Measurements from ENCODE around the gene WNT7B. TPM values are rescaled to one million over a fixed set of nuclear protein-coding genes. Genes with fewer than 3 reads are reported as not detected.
A peak's percentile ranks its signal among the peaks of the same experiment; 100 is the strongest.

WNT7B gene
- total and polyA plus RNA-seq, 8 donors, result 0.06 to 2.0 TPM; not detected in 6

- DNase-seq, result no peak
- H3K27me3 ChIP-seq, result no peaks in the 10 kb centered on the region
- H3K9me3 ChIP-seq, result peaks cover 0 to under 1% (median 0%) of the 10 kb centered on the region in 4 donors
- WGBS, 5 donors, result 77 to 88% (median 83%) methylated on average over 17 to 19 of the region's 19 CpGs
- no peaks in the 10 kb centered on the region for H3K36me3 ChIP-seq
- no peak overlapping the region for H3K4me3 ChIP-seq
- intact Hi-C loops (cut with DNase I; ENCODE audit: low total_unique reads), result loop anchor here (5.0 kb wide), 1 partner anchor 113 kb away; no protein-coding TSS in a partner anchor
- H3K4me1 ChIP-seq, result peaks cover 27 to 61% (median 43%) of the 10 kb centered on the region in 4 donors
- no peak overlapping the region for H3K27ac ChIP-seq
- TF ChIP-seq POLR2A (IDR thresholded peaks at IDR 0.05), result no peak
- TF ChIP-seq, protein P1, sequence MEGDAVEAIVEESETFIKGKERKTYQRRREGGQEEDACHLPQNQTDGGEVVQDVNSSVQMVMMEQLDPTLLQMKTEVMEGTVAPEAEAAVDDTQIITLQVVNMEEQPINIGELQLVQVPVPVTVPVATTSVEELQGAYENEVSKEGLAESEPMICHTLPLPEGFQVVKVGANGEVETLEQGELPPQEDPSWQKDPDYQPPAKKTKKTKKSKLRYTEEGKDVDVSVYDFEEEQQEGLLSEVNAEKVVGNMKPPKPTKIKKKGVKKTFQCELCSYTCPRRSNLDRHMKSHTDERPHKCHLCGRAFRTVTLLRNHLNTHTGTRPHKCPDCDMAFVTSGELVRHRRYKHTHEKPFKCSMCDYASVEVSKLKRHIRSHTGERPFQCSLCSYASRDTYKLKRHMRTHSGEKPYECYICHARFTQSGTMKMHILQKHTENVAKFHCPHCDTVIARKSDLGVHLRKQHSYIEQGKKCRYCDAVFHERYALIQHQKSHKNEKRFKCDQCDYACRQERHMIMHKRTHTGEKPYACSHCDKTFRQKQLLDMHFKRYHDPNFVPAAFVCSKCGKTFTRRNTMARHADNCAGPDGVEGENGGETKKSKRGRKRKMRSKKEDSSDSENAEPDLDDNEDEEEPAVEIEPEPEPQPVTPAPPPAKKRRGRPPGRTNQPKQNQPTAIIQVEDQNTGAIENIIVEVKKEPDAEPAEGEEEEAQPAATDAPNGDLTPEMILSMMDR (IDR thresholded peaks at IDR 0.05), result no peak
- TF ChIP-seq EP300 (IDR thresholded peaks at IDR 0.05), result no peak
- TF ChIP-seq POLR2AphosphoS5 (IDR thresholded peaks at IDR 0.05), result no peak
Measured at GRCh38 chr22:46004105-46004866, 27.3 kb upstream of the WNT7B start.

DNA sequence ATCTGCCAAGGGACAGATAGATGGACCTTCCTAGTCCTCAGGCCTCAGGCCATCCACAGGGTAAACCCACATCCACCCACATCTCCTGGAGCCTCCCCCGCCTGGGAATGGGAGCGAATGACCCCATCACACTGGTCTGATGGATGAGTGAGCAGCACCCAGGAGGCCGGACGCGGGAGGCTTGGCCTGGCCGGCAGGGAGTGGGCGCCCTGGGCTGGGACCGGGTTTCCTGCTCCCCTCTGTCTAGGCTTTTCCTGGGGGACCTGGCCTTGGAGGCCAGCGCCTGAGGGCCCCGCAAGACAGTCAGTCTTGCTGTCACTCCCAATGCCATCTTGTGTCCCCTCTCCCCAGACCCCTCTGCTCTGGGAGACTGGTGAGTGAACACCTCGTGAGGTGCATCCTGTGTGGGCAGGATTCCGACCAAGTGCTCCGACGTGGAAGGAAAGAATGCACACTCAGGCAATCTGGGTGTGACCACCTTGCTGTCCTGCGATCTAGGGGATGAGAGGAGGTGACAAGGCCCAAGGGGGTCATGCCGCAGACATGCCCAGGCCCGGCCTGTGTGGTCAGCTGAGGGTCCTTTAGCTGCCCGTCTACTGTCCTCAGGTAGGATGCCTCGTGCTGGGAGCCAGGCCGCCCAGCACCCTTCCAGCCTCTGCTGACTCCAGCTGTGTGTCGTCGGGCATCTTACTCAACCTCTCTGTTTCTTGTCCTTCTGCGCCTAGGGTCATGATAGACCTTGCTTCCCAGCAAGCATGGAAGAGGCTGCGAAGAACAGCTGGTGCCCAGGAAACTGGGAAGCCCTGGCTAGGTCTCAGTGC, 26.5 kb upstream of the WNT7B start:
- 82 to 93% (median 89%) methylated on average over 16 to 24 of the region's 24 CpGs for WGBS, 5 donors
- peak overlapping the region in 1 of 5 donors; percentile 43 for H3K27ac ChIP-seq
- no peaks in the 10 kb centered on the region for H3K27me3 ChIP-seq
- H3K4me1 ChIP-seq, result peaks cover 28 to 69% (median 49%) of the 10 kb centered on the region in 4 donors
- no peak overlapping the region for H3K4me3 ChIP-seq
- no peak for TF ChIP-seq POLR2AphosphoS5 (IDR thresholded peaks at IDR 0.05)
- TF ChIP-seq EP300 (IDR thresholded peaks at IDR 0.05), result no peak
- TF ChIP-seq, protein P1 (IDR thresholded peaks at IDR 0.05), result no peak
- TF ChIP-seq POLR2A (IDR thresholded peaks at IDR 0.05), result no peak
- H3K9me3 ChIP-seq, result no peaks in the 10 kb centered on the region
- intact Hi-C loops (cut with DNase I; ENCODE audit: low total_unique reads), result loop anchor here (5.0 kb wide), 1 partner anchor 114 kb away; no protein-coding TSS in a partner anchor
- no peak for DNase-seq
- no peaks in the 10 kb centered on the region for H3K36me3 ChIP-seq

- intact Hi-C loops (cut with DNase I; ENCODE audit: low total_unique reads), result loop anchor here (5.0 kb wide), 1 partner anchor 114 kb away; no protein-coding TSS in a partner anchor
- Histone ChIP-seq H3K36me3 (no peaks in the 10 kb centered on the region), H3K4me1 (peaks cover 28 to 69% (median 49%) of the 10 kb centered on the region in 4 donors), H3K27ac (peak overlapping the region in 1 of 5 donors; percentile 43), H3K9me3 (no peaks in the 10 kb centered on the region), H3K27me3 (no peaks in the 10 kb centered on the region), H3K4me3 (no peak overlapping the region)
- WGBS, 5 donors, result 85 to 90% (median 89%) methylated on average over 8 of the region's 8 CpGs
- no peak for DNase-seq
- TF ChIP-seq EP300 (IDR thresholded peaks at IDR 0.05) (no peak), POLR2A (IDR thresholded peaks at IDR 0.05) (no peak)
- TF ChIP-seq, protein P1 (IDR thresholded peaks at IDR 0.05), result no peak
Measured at GRCh38 chr22:46002757-46003270, 25.9 kb upstream of the WNT7B start.

All from stomach (tissue), 9 donors.